Endothelial cell of umbilical vein (primary cell): ENCODE data around the gene MYLK. TPM values are rescaled to one million over a fixed set of nuclear protein-coding genes. Genes with fewer than 3 reads are reported as not detected.

Source experiments
- BruUV-seq: library from RNA; stranded (reverse); fragments of 400-500 nt; replicated peaks from 2 replicates; lab custom pipeline; 2021; lab: Mats Ljungman, UMichigan
- CTCF ChIA-PET: fragments of 300-600, 350-600 bp; sonication (Branson Sonifier 250); formaldehyde crosslinking; loops from one replicate; lab custom pipeline; 2021; ENCODE audit warnings: antibody characterized with exemption, inconsistent platforms; lab: Charles Lee
- POLR2A ChIA-PET: fragments of 300-600, 350-600 bp; sonication (Branson Sonifier 250); formaldehyde crosslinking; loops from one replicate; lab custom pipeline; 2021; ENCODE audit warnings: antibody characterized with exemption, inconsistent platforms; lab: Charles Lee
- DNase-seq: peaks from one replicate; pipeline ENCODE4 v3.0.0-alpha.2; 2011; ENCODE audit warnings: low read depth, low spot score
- FAIRE-seq: peaks from 2 replicates; lab custom pipeline; 2011; peaks lifted over from hg19 to GRCh38; lab: Jason Lieb, UNC
- H2AFZ ChIP-seq: 2 replicates; pipeline ENCODE4 v1.6.0; 2012; ENCODE audit warnings: low read depth, low read length, control low read depth, inconsistent platforms
- H3K27ac ChIP-seq: 2 replicates; pipeline ENCODE4 v1.5.1; 2011; ENCODE audit warnings: low read depth, mild to moderate bottlenecking, control low read depth, low read length, moderate library complexity; ENCODE audit not compliant: insufficient read depth
- H3K27me3 ChIP-seq, 2 experiments: 2 replicates each; pipeline versions ENCODE4 v1.6.0 to v1.6.1; 2011; ENCODE audit warnings: low read length in 2 of 2, mixed read lengths in 1 of 2; ENCODE audit not compliant: control insufficient read depth in 2 of 2, insufficient read depth in 2 of 2
- H3K36me3 ChIP-seq, 2 experiments: 2 replicates in 1 of 2; 3 replicates in 1 of 2; pipeline ENCODE4 v1.5.1; 2011; ENCODE audit warnings: low read length in 2 of 2, mild to moderate bottlenecking in 1 of 2, moderate library complexity in 1 of 2; ENCODE audit not compliant: control insufficient read depth in 2 of 2, insufficient read depth in 2 of 2; ENCODE audit errors: extremely low read depth in 1 of 2
- H3K4me1 ChIP-seq: 3 replicates; pipeline ENCODE4 v1.5.1; 2011; ENCODE audit warnings: mild to moderate bottlenecking, low read length; ENCODE audit not compliant: control insufficient read depth, insufficient read depth; ENCODE audit errors: extremely low read depth
- H3K4me2 ChIP-seq: 2 replicates; pipeline ENCODE4 v1.6.1; 2011; ENCODE audit warnings: low read length, control low read depth, mixed read lengths; ENCODE audit not compliant: insufficient read depth
- H3K4me3 ChIP-seq, 3 experiments: fragments of 200-600 bp in 1 of 3; sonication (generic), shearing (Covaris generic) in 1 of 3; replicated peaks in 1 of 3; 2 replicates each; pipeline ENCODE4 v1.5.1; 2011 to 2016; ENCODE audit warnings: control low read depth in 3 of 3, low read length in 3 of 3, mild to moderate bottlenecking in 2 of 3, inconsistent platforms in 1 of 3, low read depth in 1 of 3, moderate library complexity in 1 of 3; ENCODE audit not compliant: insufficient read depth in 1 of 3
- H3K79me2 ChIP-seq: 2 replicates; pipeline ENCODE4 v1.6.0; 2012; ENCODE audit warnings: low read length, inconsistent platforms; ENCODE audit not compliant: control insufficient read depth, insufficient read depth
- H3K9ac ChIP-seq: replicated peaks from 2 replicates; pipeline ENCODE3; 2011; ENCODE audit warnings: low read length, control low read depth; ENCODE audit not compliant: insufficient read depth; ENCODE audit errors: extremely low read depth
- H3K9me1 ChIP-seq: replicated peaks from 3 replicates; pipeline ENCODE4 v1.6.0; 2011; ENCODE audit warnings: mild to moderate bottlenecking, low read length; ENCODE audit not compliant: control insufficient read depth, insufficient read depth; ENCODE audit errors: extremely low read depth
- H3K9me3 ChIP-seq: replicated peaks from 2 replicates; pipeline ENCODE4 v1.5.1; 2012; ENCODE audit warnings: low read length, inconsistent platforms; ENCODE audit not compliant: control insufficient read depth, insufficient read depth
- H4K20me1 ChIP-seq: replicated peaks from 2 replicates; pipeline ENCODE3; 2011; ENCODE audit warnings: mild to moderate bottlenecking, low read length; ENCODE audit not compliant: control insufficient read depth, insufficient read depth; ENCODE audit errors: extremely low read depth
- CTCF ChIP-seq, 2 donors: IDR thresholded peaks; 1 replicate in 1 of 2; 2 replicates in 1 of 2; pipeline ENCODE4 v1.5.1; 2011; ENCODE audit warnings: low read length in 2 of 2, mild to moderate bottlenecking in 2 of 2, moderate library complexity in 2 of 2, control low read depth in 1 of 2, inconsistent platforms in 1 of 2, low read depth in 1 of 2; ENCODE audit not compliant: insufficient read depth in 1 of 2; ENCODE audit errors: extremely low read depth in 1 of 2
- EZH2 ChIP-seq: IDR thresholded peaks from 2 replicates; pipeline ENCODE4 v1.6.1; 2012; ENCODE audit warnings: borderline replicate concordance, low read depth, mild to moderate bottlenecking, moderate library complexity, low read length, inconsistent platforms; ENCODE audit not compliant: severe bottlenecking
- FOS ChIP-seq: IDR thresholded peaks from 2 replicates; pipeline ENCODE4 v1.6.1; 2011; ENCODE audit warnings: mild to moderate bottlenecking, low read length, moderate library complexity, borderline replicate concordance; ENCODE audit not compliant: insufficient read depth
- GATA2 ChIP-seq: IDR thresholded peaks from 2 replicates; pipeline ENCODE4 v1.7.0; 2011; ENCODE audit warnings: low read depth, mild to moderate bottlenecking, moderate library complexity, mixed read lengths, low read length; ENCODE audit not compliant: insufficient read length, insufficient read depth
- JUN ChIP-seq: IDR thresholded peaks from 2 replicates; pipeline ENCODE4 v1.6.1; 2011; ENCODE audit warnings: borderline replicate concordance, low read depth; ENCODE audit not compliant: insufficient read length, insufficient read depth
- MAX ChIP-seq: IDR thresholded peaks from 2 replicates; pipeline ENCODE4 v1.6.1; 2011; ENCODE audit not compliant: insufficient read depth, insufficient read length
- MYC ChIP-seq: IDR thresholded peaks from one replicate; pipeline ENCODE4 v1.6.1; 2011; ENCODE audit warnings: mild to moderate bottlenecking, low read depth, low read length
- POLR2A ChIP-seq: IDR thresholded peaks from 2 replicates; pipeline ENCODE4 v1.6.1; 2012; ENCODE audit warnings: low read depth, mild to moderate bottlenecking, control low read depth, low read length
- POLR2AphosphoS5 ChIP-seq: IDR thresholded peaks from 2 replicates; pipeline ENCODE4 v1.6.1; 2012; ENCODE audit warnings: low read depth, mild to moderate bottlenecking, control low read depth, low read length, moderate library complexity; ENCODE audit not compliant: insufficient read depth
- dilution Hi-C: fragments of 300-500 bp; cut with MboI; formaldehyde crosslinking; loops from one replicate; pipeline ENCODE4 v1.15.0; 2019; ENCODE audit warnings: low sequenced_read_pairs; ENCODE audit not compliant: extremely low pct_ligation_motif_present
- intact Hi-C: fragments of 100-400 bp; cut with micrococcal nuclease; formaldehyde crosslinking; loops from one replicate; pipeline ENCODE4 v1.10.0; 2022
- polyA plus RNA-seq, 4 experiments: library from polyadenylated mRNA; depleted of rRNA in 3 of 4; stranded (reverse) in 3 of 4; unstranded in 1 of 4; fragments of >200 nt; gene quantifications; 2 replicates each; pipeline versions ENCODE4 v1.2.1 to v1.2.3, GENCODE V29; 2011 to 2012; ENCODE audit warnings: missing spikeins in 1 of 4
- total RNA-seq: library from RNA; stranded (reverse); gene quantifications from 2 replicates; pipeline ENCODE4 v1.2.3, GENCODE V29; 2021

The MYLK gene
- total and polyA plus RNA-seq, 2 donors (not counting 3 experiments of a cell fraction or from before 2014, with no cell fraction given), result 10.0 to 22.2 TPM

- no peak overlapping the region for H3K4me2 ChIP-seq
- DNase-seq (no peak), FAIRE-seq (no peak)
- no peaks in the 10 kb centered on the region for H3K9me3 ChIP-seq
- H3K36me3 ChIP-seq, result no peaks in the 10 kb centered on the region
- no peaks in the 10 kb centered on the region for H3K79me2 ChIP-seq
- ChIA-PET POLR2A (no interaction called here), CTCF (interaction anchor here (3.4 to 9.9 kb wide), 2 partner anchors 74 to 83 kb away, joined by 15 to 186 read pairs; no protein-coding TSS in a partner anchor)
- no peak overlapping the region for H3K9ac ChIP-seq
- H3K4me1 ChIP-seq, result no peaks in the 10 kb centered on the region
- peaks cover 8 to 19% of the 10 kb centered on the region in 2 experiments for H3K27me3 ChIP-seq
- H3K27ac ChIP-seq, result no peak overlapping the region
- TF ChIP-seq FOS, result no peak
- TF ChIP-seq MYC, result no peak
- no peak for TF ChIP-seq POLR2A
- TF ChIP-seq JUN, result no peak
- no peak for TF ChIP-seq CTCF (IDR thresholded peaks at IDR 0.05; ENCODE audit: extremely low read depth in 1 of 2, insufficient read depth in 1 of 2, low read depth in 1 of 2, low read length in 2 of 2)
- no peak for TF ChIP-seq EZH2
- no peak for TF ChIP-seq MAX
- no peak for TF ChIP-seq GATA2
- TF ChIP-seq POLR2AphosphoS5, result no peak
- BruUV-seq, result no TSS peak
- intact Hi-C loops (no loop called here), dilution Hi-C loops (no loop called here)
- no peaks in the 10 kb centered on the region for H3K9me1 ChIP-seq
- H2AFZ ChIP-seq, result no peak overlapping the region
- no peak overlapping the region for H3K4me3 ChIP-seq
- no peaks in the 10 kb centered on the region for H4K20me1 ChIP-seq
Measured at GRCh38 chr3:123725652-123726400, 158.3 kb downstream of the MYLK start.
